Measurements from ENCODE around the gene ADGRL3.
"Not testable (repeated sequence)": the region's sequence is repeated elsewhere in the genome, so short reads cannot be mapped to it uniquely, and the experiment has no call there.

The ADGRL3 gene

GRCh38 chr4:61759885-61760284 lies 559.8 kb downstream of the ADGRL3 start:
- not testable (repeated sequence) for H3K36me3 Mint-ChIP-seq (ENCODE audit: low read depth); H3K4me1 Mint-ChIP-seq (ENCODE audit: low read depth)

GRCh38 chr4:61760820-61761219 lies 560.7 kb downstream of the ADGRL3 start:
- Mint-ChIP-seq H3K9me3 (peaks cover 13% of the 10 kb centered on the region), H3K27ac (no peak overlapping the region), H3K36me3 (ENCODE audit: low read depth) (no peaks in the 10 kb centered on the region), H3K27me3 (no peaks in the 10 kb centered on the region), H3K4me1 (ENCODE audit: low read depth) (no peaks in the 10 kb centered on the region), H3K4me3 (no peak overlapping the region)

More at GRCh38 chr4:61759885-61760284, 559.8 kb downstream of the ADGRL3 start:
- peaks cover 10% of the 10 kb centered on the region for H3K9me3 Mint-ChIP-seq
- not testable (repeated sequence) for H3K27ac Mint-ChIP-seq, H3K27me3 Mint-ChIP-seq, H3K4me3 Mint-ChIP-seq

GRCh38 chr4:61762722-61763627 lies 562.8 kb downstream of the ADGRL3 start:
- no peak overlapping the region for H3K4me3 Mint-ChIP-seq
- H3K27ac Mint-ChIP-seq = no peak overlapping the region
- no peaks in the 10 kb centered on the region for H3K27me3 Mint-ChIP-seq
- H3K4me1 Mint-ChIP-seq (ENCODE audit: low read depth) = no peaks in the 10 kb centered on the region
- H3K36me3 Mint-ChIP-seq (ENCODE audit: low read depth) = no peaks in the 10 kb centered on the region
- peaks cover 14% of the 10 kb centered on the region for H3K9me3 Mint-ChIP-seq

- Mint-ChIP-seq H3K27ac (no peak overlapping the region), H3K36me3 (ENCODE audit: low read depth) (no peaks in the 10 kb centered on the region), H3K9me3 (peaks cover 20% of the 10 kb centered on the region), H3K4me1 (ENCODE audit: low read depth) (no peaks in the 10 kb centered on the region), H3K27me3 (no peaks in the 10 kb centered on the region), H3K4me3 (no peak overlapping the region)
Measured at GRCh38 chr4:61763682-61764081, 563.6 kb downstream of the ADGRL3 start.

GRCh38 chr4:61764090-61764489 lies 564.0 kb downstream of the ADGRL3 start:
- H3K4me1 Mint-ChIP-seq (ENCODE audit: low read depth) = not testable (repeated sequence)

GRCh38 chr4:61769444-61770167 lies 569.5 kb downstream of the ADGRL3 start:
- not testable (repeated sequence) for H3K27me3 Mint-ChIP-seq; H3K27ac Mint-ChIP-seq; H3K4me1 Mint-ChIP-seq (ENCODE audit: low read depth); H3K4me3 Mint-ChIP-seq; H3K36me3 Mint-ChIP-seq (ENCODE audit: low read depth)
- H3K9me3 Mint-ChIP-seq = peaks cover 18% of the 10 kb centered on the region

More at GRCh38 chr4:61764090-61764489, 564.0 kb downstream of the ADGRL3 start:
- not testable (repeated sequence) for H3K4me3 Mint-ChIP-seq; H3K27me3 Mint-ChIP-seq; H3K27ac Mint-ChIP-seq; H3K36me3 Mint-ChIP-seq (ENCODE audit: low read depth)
- H3K9me3 Mint-ChIP-seq = peaks cover 19% of the 10 kb centered on the region

- Mint-ChIP-seq H3K27me3 (no peaks in the 10 kb centered on the region), H3K4me1 (ENCODE audit: low read depth) (no peaks in the 10 kb centered on the region), H3K4me3 (no peak overlapping the region), H3K9me3 (peaks cover 18% of the 10 kb centered on the region), H3K36me3 (ENCODE audit: low read depth) (no peaks in the 10 kb centered on the region), H3K27ac (no peak overlapping the region)
Measured at GRCh38 chr4:61770456-61770855, 570.3 kb downstream of the ADGRL3 start.

GRCh38 chr4:61771056-61771455 lies 570.9 kb downstream of the ADGRL3 start:
- no peak overlapping the region for H3K27ac Mint-ChIP-seq
- no peaks in the 10 kb centered on the region for H3K27me3 Mint-ChIP-seq
- H3K9me3 Mint-ChIP-seq = peaks cover 13% of the 10 kb centered on the region
- H3K36me3 Mint-ChIP-seq (ENCODE audit: low read depth) = no peaks in the 10 kb centered on the region
- no peak overlapping the region for H3K4me3 Mint-ChIP-seq
- H3K4me1 Mint-ChIP-seq (ENCODE audit: low read depth) = no peaks in the 10 kb centered on the region

- no peaks in the 10 kb centered on the region for H3K36me3 Mint-ChIP-seq (ENCODE audit: low read depth)
- H3K4me3 Mint-ChIP-seq = no peak overlapping the region
- no peak overlapping the region for H3K27ac Mint-ChIP-seq
- no peaks in the 10 kb centered on the region for H3K4me1 Mint-ChIP-seq (ENCODE audit: low read depth)
- no peaks in the 10 kb centered on the region for H3K27me3 Mint-ChIP-seq
- H3K9me3 Mint-ChIP-seq = peaks cover 10% of the 10 kb centered on the region
Measured at GRCh38 chr4:61772126-61772525, 572.0 kb downstream of the ADGRL3 start.

- H3K4me1 Mint-ChIP-seq (ENCODE audit: low read depth) = no peaks in the 10 kb centered on the region
- H3K36me3 Mint-ChIP-seq (ENCODE audit: low read depth) = no peaks in the 10 kb centered on the region
- H3K27me3 Mint-ChIP-seq = no peaks in the 10 kb centered on the region
- H3K27ac Mint-ChIP-seq = no peak overlapping the region
- peaks cover 3% of the 10 kb centered on the region for H3K9me3 Mint-ChIP-seq
- no peak overlapping the region for H3K4me3 Mint-ChIP-seq
Measured at GRCh38 chr4:61773655-61774245, 573.6 kb downstream of the ADGRL3 start.

GRCh38 chr4:61782133-61782532 lies 582.0 kb downstream of the ADGRL3 start:
- Mint-ChIP-seq H3K4me3 (no peak overlapping the region), H3K27me3 (no peaks in the 10 kb centered on the region), H3K27ac (no peak overlapping the region), H3K4me1 (ENCODE audit: low read depth) (no peaks in the 10 kb centered on the region), H3K9me3 (peaks cover 12% of the 10 kb centered on the region), H3K36me3 (ENCODE audit: low read depth) (no peaks in the 10 kb centered on the region)

- Mint-ChIP-seq H3K27ac (no peak overlapping the region), H3K36me3 (ENCODE audit: low read depth) (no peaks in the 10 kb centered on the region), H3K9me3 (peaks cover 12% of the 10 kb centered on the region), H3K4me1 (ENCODE audit: low read depth) (no peaks in the 10 kb centered on the region), H3K4me3 (no peak overlapping the region), H3K27me3 (no peaks in the 10 kb centered on the region)
Measured at GRCh38 chr4:61783050-61783449, 582.9 kb downstream of the ADGRL3 start.

GRCh38 chr4:61785761-61786160 lies 585.6 kb downstream of the ADGRL3 start:
- no peaks in the 10 kb centered on the region for H3K27me3 Mint-ChIP-seq
- no peak overlapping the region for H3K27ac Mint-ChIP-seq
- no peaks in the 10 kb centered on the region for H3K4me1 Mint-ChIP-seq (ENCODE audit: low read depth)
- no peaks in the 10 kb centered on the region for H3K36me3 Mint-ChIP-seq (ENCODE audit: low read depth)
- H3K4me3 Mint-ChIP-seq = no peak overlapping the region
- H3K9me3 Mint-ChIP-seq = peaks cover 3% of the 10 kb centered on the region

GRCh38 chr4:61786211-61786610 lies 586.1 kb downstream of the ADGRL3 start:
- Mint-ChIP-seq H3K9me3 (peaks cover 3% of the 10 kb centered on the region), H3K27ac (no peak overlapping the region)

GRCh38 chr4:61795998-61796397 lies 595.9 kb downstream of the ADGRL3 start:
- H3K4me3 Mint-ChIP-seq = no peak overlapping the region
- no peak overlapping the region for H3K27ac Mint-ChIP-seq
- no peaks in the 10 kb centered on the region for H3K4me1 Mint-ChIP-seq (ENCODE audit: low read depth)
- no peaks in the 10 kb centered on the region for H3K27me3 Mint-ChIP-seq
- peaks cover 8% of the 10 kb centered on the region for H3K9me3 Mint-ChIP-seq
- no peaks in the 10 kb centered on the region for H3K36me3 Mint-ChIP-seq (ENCODE audit: low read depth)

More at GRCh38 chr4:61786211-61786610, 586.1 kb downstream of the ADGRL3 start:
- Mint-ChIP-seq H3K27me3 (no peaks in the 10 kb centered on the region), H3K36me3 (ENCODE audit: low read depth) (no peaks in the 10 kb centered on the region), H3K4me3 (no peak overlapping the region), H3K4me1 (ENCODE audit: low read depth) (no peaks in the 10 kb centered on the region)

All from stimulated activated naive CD8-positive, alpha-beta T cell treated with anti-CD3 and anti-CD28 coated beads, Interleukin-15, Interleukin-2, amounts not matched to agents 100 ng/mL and 50 ng/mL, for 24 hours (primary cell).